Neuron (in vitro differentiated cells): ENCODE measurements around the gene LIPT2.

Experiments used
- H2AFZ ChIP-seq: one replicate; pipeline ENCODE4 v1.6.1; 2013; ENCODE audit warnings: low read depth, mild to moderate bottlenecking, inconsistent platforms, low read length, moderate library complexity
- H3K27me3 ChIP-seq: one replicate; pipeline ENCODE4 v1.6.1; 2013; ENCODE audit warnings: low read length; ENCODE audit not compliant: insufficient read depth
- H3K36me3 ChIP-seq: one replicate; pipeline ENCODE4 v1.6.1; 2013; ENCODE audit warnings: low read length; ENCODE audit not compliant: insufficient read depth
- H3K4me1 ChIP-seq: one replicate; pipeline ENCODE4 v1.6.1; 2013; ENCODE audit warnings: low read length; ENCODE audit not compliant: insufficient read depth
- H3K4me3 ChIP-seq: 2 replicates; pipeline ENCODE4 v1.5.1; 2013; ENCODE audit warnings: mild to moderate bottlenecking, low read length, moderate library complexity
- H3K9me3 ChIP-seq: one replicate; pipeline ENCODE4 v1.6.1; 2013; ENCODE audit warnings: low read length

Gene LIPT2

GRCh38 chr11:74452366-74452765 is 41.2 kb downstream of the LIPT2 start:
- Histone ChIP-seq H3K4me1 (peaks cover 4% of the 10 kb centered on the region), H3K27me3 (no peaks in the 10 kb centered on the region), H2AFZ (no peak overlapping the region), H3K9me3 (no peaks in the 10 kb centered on the region), H3K4me3 (no peak overlapping the region), H3K36me3 (no peaks in the 10 kb centered on the region)

- no peak overlapping the region for H3K4me3 ChIP-seq
- H3K9me3 ChIP-seq = no peaks in the 10 kb centered on the region
- no peaks in the 10 kb centered on the region for H3K36me3 ChIP-seq
- no peaks in the 10 kb centered on the region for H3K4me1 ChIP-seq
- H3K27me3 ChIP-seq = no peaks in the 10 kb centered on the region
- no peak overlapping the region for H2AFZ ChIP-seq
Observed at GRCh38 chr11:74450318-74450717, 43.2 kb downstream of the LIPT2 start.

GRCh38 chr11:74449369-74449931 is 44.1 kb downstream of the LIPT2 start:
- Histone ChIP-seq H3K27me3 (no peaks in the 10 kb centered on the region), H3K9me3 (no peaks in the 10 kb centered on the region), H2AFZ (no peak overlapping the region), H3K4me3 (no peak overlapping the region), H3K36me3 (no peaks in the 10 kb centered on the region), H3K4me1 (no peaks in the 10 kb centered on the region)

GRCh38 chr11:74447720-74448119 is 45.8 kb downstream of the LIPT2 start:
- no peak overlapping the region for H2AFZ ChIP-seq
- H3K4me1 ChIP-seq = peaks cover 3% of the 10 kb centered on the region
- H3K36me3 ChIP-seq = no peaks in the 10 kb centered on the region
- H3K27me3 ChIP-seq = no peaks in the 10 kb centered on the region
- no peaks in the 10 kb centered on the region for H3K9me3 ChIP-seq
- H3K4me3 ChIP-seq = no peak overlapping the region

DNA sequence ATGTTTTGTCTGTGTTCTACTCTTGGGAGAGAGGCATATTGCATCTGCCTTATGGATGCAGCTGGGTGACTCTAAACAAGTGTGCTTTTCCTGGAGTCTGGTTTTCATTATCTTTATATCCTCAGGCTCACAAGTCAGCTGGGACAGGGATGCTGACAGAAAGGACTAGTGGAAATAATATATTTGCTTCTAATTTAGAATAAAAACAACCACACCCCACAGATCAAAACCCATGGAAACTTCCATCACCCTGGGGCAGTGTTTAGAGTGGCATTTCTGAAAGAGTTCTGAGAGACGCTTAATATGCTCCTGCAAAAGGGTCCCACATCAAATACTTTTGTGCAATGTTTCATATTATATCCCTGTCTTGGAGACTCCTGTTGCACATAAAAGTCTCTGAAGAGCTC is 47.0 kb downstream of the LIPT2 start:
- no peak overlapping the region for H3K4me3 ChIP-seq
- H3K27me3 ChIP-seq = no peaks in the 10 kb centered on the region
- no peaks in the 10 kb centered on the region for H3K9me3 ChIP-seq
- no peak overlapping the region for H2AFZ ChIP-seq
- peaks cover 3% of the 10 kb centered on the region for H3K4me1 ChIP-seq
- no peaks in the 10 kb centered on the region for H3K36me3 ChIP-seq

- no peak overlapping the region for H3K4me3 ChIP-seq
- H3K27me3 ChIP-seq = no peaks in the 10 kb centered on the region
- peaks cover 3% of the 10 kb centered on the region for H3K4me1 ChIP-seq
- H3K36me3 ChIP-seq = no peaks in the 10 kb centered on the region
- no peak overlapping the region for H2AFZ ChIP-seq
- no peaks in the 10 kb centered on the region for H3K9me3 ChIP-seq
Observed at GRCh38 chr11:74444173-74444826, 49.2 kb downstream of the LIPT2 start.

DNA sequence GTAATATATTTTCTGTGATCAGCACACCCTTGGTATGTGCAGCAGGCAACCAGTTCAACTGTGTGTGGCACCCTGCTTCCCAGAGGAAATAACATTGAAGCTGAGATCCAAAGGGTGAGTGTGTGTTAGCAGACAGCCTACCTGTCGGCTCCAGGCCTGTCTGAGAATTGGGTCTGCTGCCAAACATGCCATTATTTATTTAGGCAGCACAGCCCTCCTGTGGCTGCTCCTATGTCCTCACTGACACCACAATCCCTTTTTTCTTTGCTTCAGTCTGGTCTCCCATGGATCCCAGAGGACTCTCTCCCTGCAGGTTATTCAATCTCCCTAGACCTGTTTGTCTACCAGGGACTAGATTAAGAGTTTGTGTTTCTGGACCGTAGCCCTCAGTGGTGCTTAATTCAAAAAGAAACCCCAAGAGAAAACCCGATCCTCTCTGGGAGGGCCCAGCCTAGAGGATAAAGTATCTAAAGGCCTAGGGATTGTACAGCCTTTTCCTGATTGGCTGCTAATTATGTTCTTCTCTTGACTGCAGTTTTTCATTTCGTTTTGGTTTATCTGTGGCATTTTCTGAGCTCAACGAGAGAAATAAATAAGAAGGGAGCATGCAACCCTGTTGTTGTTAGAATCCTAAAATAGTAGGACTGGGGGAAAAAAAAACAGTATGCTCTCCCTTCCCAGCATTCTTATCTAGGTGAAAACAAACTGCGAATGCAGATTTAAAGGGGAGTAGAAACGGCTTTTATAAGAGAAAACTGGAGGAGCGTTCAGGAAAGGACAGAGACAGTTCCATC is 50.3 kb downstream of the LIPT2 start:
- H3K4me3 ChIP-seq = no peak overlapping the region
- no peaks in the 10 kb centered on the region for H3K36me3 ChIP-seq
- no peaks in the 10 kb centered on the region for H3K9me3 ChIP-seq
- H2AFZ ChIP-seq = no peak overlapping the region
- H3K4me1 ChIP-seq = peaks cover 3% of the 10 kb centered on the region
- no peaks in the 10 kb centered on the region for H3K27me3 ChIP-seq

DNA sequence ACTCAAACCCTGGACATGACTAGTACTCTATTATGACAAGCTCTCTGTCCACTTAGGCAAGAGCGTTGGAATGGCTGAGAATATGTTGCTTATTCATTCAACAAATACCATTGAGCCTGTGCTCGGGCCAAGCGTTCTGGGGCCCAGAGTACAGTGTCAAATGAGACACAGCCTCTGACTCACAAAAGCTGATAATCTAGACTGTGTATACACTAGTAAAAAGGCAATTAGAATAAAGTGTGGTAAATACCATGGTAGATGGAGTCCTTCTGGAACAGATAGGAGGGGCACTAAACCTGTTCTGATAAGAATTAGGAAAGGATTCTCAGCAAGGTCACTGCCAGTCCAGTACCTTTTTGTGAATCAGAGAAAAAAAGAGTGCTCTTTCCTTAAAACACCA is 50.9 kb downstream of the LIPT2 start:
- no peaks in the 10 kb centered on the region for H3K36me3 ChIP-seq
- no peaks in the 10 kb centered on the region for H3K27me3 ChIP-seq
- H3K9me3 ChIP-seq = no peaks in the 10 kb centered on the region
- peaks cover 3% of the 10 kb centered on the region for H3K4me1 ChIP-seq
- H2AFZ ChIP-seq = no peak overlapping the region
- H3K4me3 ChIP-seq = no peak overlapping the region
